HepG2 (cell line): Measurements from ENCODE around the gene FAM13B. TPM values are rescaled to one million over a fixed set of nuclear protein-coding genes. Genes with fewer than 3 reads are reported as not detected.

ENCODE experiments used
- ELF1 ChIP-seq: sonication (generic); formaldehyde crosslinking; IDR thresholded peaks from 2 replicates; pipeline ENCODE4 v1.4.0; 2020; ENCODE audit warnings: missing genetic modification reagents
- ZBTB20 ChIP-seq: sonication (generic); formaldehyde crosslinking; IDR thresholded peaks from 2 replicates; pipeline ENCODE4 v1.8.1; 2023; ENCODE audit warnings: missing genetic modification reagents, low read depth, mild to moderate bottlenecking, borderline replicate concordance
- ZNF276 ChIP-seq: sonication (generic); formaldehyde crosslinking; IDR thresholded peaks from 2 replicates; pipeline ENCODE4 v1.4.0; 2020; ENCODE audit warnings: mild to moderate bottlenecking, low read depth, missing genetic modification reagents
- ZNF451 ChIP-seq: sonication (generic); formaldehyde crosslinking; IDR thresholded peaks from 2 replicates; pipeline ENCODE4 v1.5.0; 2020; ENCODE audit warnings: mild to moderate bottlenecking, missing genetic modification reagents
- ZNF672 ChIP-seq: sonication (generic); formaldehyde crosslinking; IDR thresholded peaks from 2 replicates; pipeline ENCODE4 v1.8.1; 2022; ENCODE audit warnings: missing genetic modification reagents
- polyA plus RNA-seq, 8 experiments: library from polyadenylated mRNA; depleted of rRNA in 3 of 8; stranded (reverse) in 7 of 8; unstranded in 1 of 8; fragments of >200 nt; fragmentation: Illumina TruSeq in 4 of 8; extraction: Trizol in 4 of 8; gene quantifications; 2 replicates each; pipeline versions ENCODE4 v1.2.1 to v1.2.3, GENCODE V29; 2011 to 2016; ENCODE audit warnings: low read depth in 4 of 8, missing spikeins in 1 of 8, mixed read lengths in 1 of 8; ENCODE audit not compliant: insufficient read depth in 1 of 8
- total RNA-seq, 5 experiments: library from RNA; depleted of rRNA; stranded (reverse); fragments of >200 nt; fragmentation: Illumina TruSeq; extraction: Trizol; gene quantifications; 2 replicates each; pipeline ENCODE4 v1.2.3, GENCODE V29; 2016; ENCODE audit warnings: low read depth in 1 of 5
- TF ChIP-seq, protein P1 (sequence below), 2 experiments: sonication (generic) in 1 of 2; formaldehyde crosslinking in 1 of 2; IDR thresholded peaks; 2 replicates each; pipeline versions ENCODE4 v1.6.1 to v1.9.0; 2014 to 2022; ENCODE audit warnings: antibody characterized with exemption in 1 of 2, borderline replicate concordance in 1 of 2, inconsistent platforms in 1 of 2, low read depth in 1 of 2, missing genetic modification reagents in 1 of 2
- TF ChIP-seq, protein P2 (sequence below), 2 experiments: IDR thresholded peaks; 2 replicates each; pipeline ENCODE4 v1.6.1; 2011 to 2012; ENCODE audit warnings: low read length in 2 of 2, borderline replicate concordance in 1 of 2, low read depth in 1 of 2, mild to moderate bottlenecking in 1 of 2, moderate library complexity in 1 of 2
- TF ChIP-seq, protein P3 (sequence below): sonication (generic); formaldehyde crosslinking; IDR thresholded peaks from 2 replicates; pipeline ENCODE4 v1.4.0; 2020; ENCODE audit warnings: mild to moderate bottlenecking, missing genetic modification reagents

FAM13B gene
- total and polyA plus RNA-seq, 2 of the 13 experiments (the other 11 are each of a cell fraction or from before 2014, with no cell fraction given) = 6.9 to 11.5 TPM

DNA sequence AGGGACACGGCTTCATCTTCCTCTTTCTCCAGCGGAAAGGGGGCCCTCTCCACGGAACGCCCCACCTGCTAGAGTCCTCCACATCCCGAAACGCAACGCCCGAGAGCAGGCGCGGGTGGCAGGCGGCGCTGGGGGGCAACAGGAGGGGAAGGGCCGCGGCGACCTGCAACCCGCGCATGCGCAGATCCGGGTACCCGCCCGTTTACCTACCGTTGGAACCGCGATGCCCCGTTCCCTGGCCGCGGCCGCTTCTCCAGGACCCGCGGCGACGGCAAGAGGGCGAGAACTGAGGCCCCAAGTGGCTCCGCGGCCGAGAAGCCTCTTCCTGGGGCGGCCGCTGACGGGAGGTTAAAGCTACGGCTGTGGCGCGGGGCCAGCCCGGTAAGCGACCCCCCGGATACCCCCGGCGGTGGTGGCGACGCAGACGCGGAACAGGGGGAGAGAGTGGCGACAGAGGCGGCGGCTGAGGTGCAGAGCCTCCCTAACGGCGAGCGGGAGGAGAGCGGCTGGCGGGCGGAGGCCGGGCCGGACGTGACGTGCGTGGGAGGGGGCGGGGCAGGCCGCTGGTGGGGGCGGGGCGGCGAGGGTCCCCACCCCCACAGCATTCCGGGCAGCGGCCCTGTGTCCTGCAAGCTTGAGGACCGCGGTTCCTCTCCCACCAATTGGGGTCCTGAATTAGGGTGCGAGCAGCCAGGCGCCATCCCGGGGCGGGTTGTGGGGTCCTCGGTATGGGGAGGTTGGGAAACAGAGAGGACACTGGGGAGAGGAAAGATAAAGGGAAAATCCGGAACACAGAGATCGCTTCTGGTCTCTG lies at the start of gene FAM13B (continued):
- TF ChIP-seq, protein P1, sequence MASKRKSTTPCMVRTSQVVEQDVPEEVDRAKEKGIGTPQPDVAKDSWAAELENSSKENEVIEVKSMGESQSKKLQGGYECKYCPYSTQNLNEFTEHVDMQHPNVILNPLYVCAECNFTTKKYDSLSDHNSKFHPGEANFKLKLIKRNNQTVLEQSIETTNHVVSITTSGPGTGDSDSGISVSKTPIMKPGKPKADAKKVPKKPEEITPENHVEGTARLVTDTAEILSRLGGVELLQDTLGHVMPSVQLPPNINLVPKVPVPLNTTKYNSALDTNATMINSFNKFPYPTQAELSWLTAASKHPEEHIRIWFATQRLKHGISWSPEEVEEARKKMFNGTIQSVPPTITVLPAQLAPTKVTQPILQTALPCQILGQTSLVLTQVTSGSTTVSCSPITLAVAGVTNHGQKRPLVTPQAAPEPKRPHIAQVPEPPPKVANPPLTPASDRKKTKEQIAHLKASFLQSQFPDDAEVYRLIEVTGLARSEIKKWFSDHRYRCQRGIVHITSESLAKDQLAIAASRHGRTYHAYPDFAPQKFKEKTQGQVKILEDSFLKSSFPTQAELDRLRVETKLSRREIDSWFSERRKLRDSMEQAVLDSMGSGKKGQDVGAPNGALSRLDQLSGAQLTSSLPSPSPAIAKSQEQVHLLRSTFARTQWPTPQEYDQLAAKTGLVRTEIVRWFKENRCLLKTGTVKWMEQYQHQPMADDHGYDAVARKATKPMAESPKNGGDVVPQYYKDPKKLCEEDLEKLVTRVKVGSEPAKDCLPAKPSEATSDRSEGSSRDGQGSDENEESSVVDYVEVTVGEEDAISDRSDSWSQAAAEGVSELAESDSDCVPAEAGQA (IDR thresholded peaks at IDR 0.05; ENCODE audit: low read depth) = peak; percentile 54
- TF ChIP-seq, protein P1 (CRISPR knock-in tag; IDR thresholded peaks at IDR 0.05; ENCODE audit: borderline replicate concordance) = no peak
- TF ChIP-seq, protein P2, sequence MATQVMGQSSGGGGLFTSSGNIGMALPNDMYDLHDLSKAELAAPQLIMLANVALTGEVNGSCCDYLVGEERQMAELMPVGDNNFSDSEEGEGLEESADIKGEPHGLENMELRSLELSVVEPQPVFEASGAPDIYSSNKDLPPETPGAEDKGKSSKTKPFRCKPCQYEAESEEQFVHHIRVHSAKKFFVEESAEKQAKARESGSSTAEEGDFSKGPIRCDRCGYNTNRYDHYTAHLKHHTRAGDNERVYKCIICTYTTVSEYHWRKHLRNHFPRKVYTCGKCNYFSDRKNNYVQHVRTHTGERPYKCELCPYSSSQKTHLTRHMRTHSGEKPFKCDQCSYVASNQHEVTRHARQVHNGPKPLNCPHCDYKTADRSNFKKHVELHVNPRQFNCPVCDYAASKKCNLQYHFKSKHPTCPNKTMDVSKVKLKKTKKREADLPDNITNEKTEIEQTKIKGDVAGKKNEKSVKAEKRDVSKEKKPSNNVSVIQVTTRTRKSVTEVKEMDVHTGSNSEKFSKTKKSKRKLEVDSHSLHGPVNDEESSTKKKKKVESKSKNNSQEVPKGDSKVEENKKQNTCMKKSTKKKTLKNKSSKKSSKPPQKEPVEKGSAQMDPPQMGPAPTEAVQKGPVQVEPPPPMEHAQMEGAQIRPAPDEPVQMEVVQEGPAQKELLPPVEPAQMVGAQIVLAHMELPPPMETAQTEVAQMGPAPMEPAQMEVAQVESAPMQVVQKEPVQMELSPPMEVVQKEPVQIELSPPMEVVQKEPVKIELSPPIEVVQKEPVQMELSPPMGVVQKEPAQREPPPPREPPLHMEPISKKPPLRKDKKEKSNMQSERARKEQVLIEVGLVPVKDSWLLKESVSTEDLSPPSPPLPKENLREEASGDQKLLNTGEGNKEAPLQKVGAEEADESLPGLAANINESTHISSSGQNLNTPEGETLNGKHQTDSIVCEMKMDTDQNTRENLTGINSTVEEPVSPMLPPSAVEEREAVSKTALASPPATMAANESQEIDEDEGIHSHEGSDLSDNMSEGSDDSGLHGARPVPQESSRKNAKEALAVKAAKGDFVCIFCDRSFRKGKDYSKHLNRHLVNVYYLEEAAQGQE (IDR thresholded peaks at IDR 0.05; ENCODE audit: borderline replicate concordance in 1 of 2, low read depth in 1 of 2, low read length in 2 of 2) = peak in 1 of 2 experiments; percentile 38; a peak in 1 of 4 replicates
- TF ChIP-seq ZNF672 (peak; percentile 73; the same call in 1 of the 2 replicates), ZBTB20 (CRISPR knock-in tag) (0 out of 2 replicates have a peak, but pooled peaks have one; percentile 69), ZNF276 (CRISPR knock-in tag) (0 out of 2 replicates have a peak, but pooled peaks have one; percentile 46), ELF1 (peak; percentile 10), ZNF451 (0 out of 2 replicates have a peak, but pooled peaks have one; percentile 59)
- TF ChIP-seq, protein P3, sequence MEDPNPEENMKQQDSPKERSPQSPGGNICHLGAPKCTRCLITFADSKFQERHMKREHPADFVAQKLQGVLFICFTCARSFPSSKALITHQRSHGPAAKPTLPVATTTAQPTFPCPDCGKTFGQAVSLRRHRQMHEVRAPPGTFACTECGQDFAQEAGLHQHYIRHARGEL (CRISPR knock-in tag) = 0 out of 2 replicates have a peak, but pooled peaks have one; percentile 29
